Astrocyte (in vitro differentiated cells and primary cell): ENCODE data around the gene ADH1C. TPM values are rescaled to one million over a fixed set of nuclear protein-coding genes. Genes with fewer than 3 reads are reported as not detected.
A peak's percentile ranks its signal among the peaks of the same experiment; 100 is the strongest.

ENCODE experiments used
- DNase-seq: peaks from one replicate; pipeline ENCODE4 v3.0.0-alpha.2; 2010; ENCODE audit warnings: low read depth
- FAIRE-seq: peaks from 2 replicates; lab custom pipeline; 2011; peaks lifted over from hg19 to GRCh38; lab: Jason Lieb, UNC
- H2AFZ ChIP-seq: 2 replicates; pipeline ENCODE4 v1.6.0; 2012; ENCODE audit warnings: low read depth, low read length, inconsistent platforms
- H3K27ac ChIP-seq: 2 replicates; pipeline ENCODE4 v1.5.1; 2011; ENCODE audit warnings: low read depth, low read length, inconsistent platforms
- H3K27me3 ChIP-seq: 2 replicates; pipeline ENCODE4 v1.6.0; 2011; ENCODE audit warnings: low read length, inconsistent platforms; ENCODE audit not compliant: insufficient read depth
- H3K36me3 ChIP-seq: 2 replicates; pipeline ENCODE4 v1.5.1; 2011; ENCODE audit warnings: low read length, inconsistent platforms; ENCODE audit not compliant: insufficient read depth
- H3K4me1 ChIP-seq: 2 replicates; pipeline ENCODE4 v1.5.1; 2011; ENCODE audit warnings: low read length, inconsistent platforms; ENCODE audit not compliant: insufficient read depth
- H3K4me2 ChIP-seq: 2 replicates; pipeline ENCODE4 v1.6.0; 2012; ENCODE audit warnings: low read length, inconsistent platforms
- H3K4me3 ChIP-seq: 2 replicates; pipeline ENCODE4 v1.5.1; 2011; ENCODE audit warnings: low read depth, mild to moderate bottlenecking, low read length, inconsistent platforms; ENCODE audit not compliant: insufficient read depth
- H3K79me2 ChIP-seq: 2 replicates; pipeline ENCODE4 v1.6.0; 2012; ENCODE audit warnings: mild to moderate bottlenecking, low read length, inconsistent platforms; ENCODE audit not compliant: insufficient read depth
- H3K9ac ChIP-seq: 2 replicates; pipeline ENCODE4 v1.6.0; 2012; ENCODE audit warnings: mild to moderate bottlenecking, low read length, inconsistent platforms
- H3K9me3 ChIP-seq: 2 replicates; pipeline ENCODE4 v1.5.1; 2012; ENCODE audit warnings: low read depth, mild to moderate bottlenecking, low read length, inconsistent platforms; ENCODE audit not compliant: insufficient read depth
- H4K20me1 ChIP-seq: 2 replicates; pipeline ENCODE4 v1.6.0; 2012; ENCODE audit warnings: low read length, inconsistent platforms; ENCODE audit not compliant: insufficient read depth
- H3K27ac Mint-ChIP-seq: one replicate; pipeline ENCODE4 v1.8.0; 2021; ENCODE audit warnings: mild to moderate bottlenecking, mixed read lengths; ENCODE audit not compliant: unreplicated experiment
- H3K27me3 Mint-ChIP-seq: one replicate; pipeline ENCODE4 v1.8.0; 2021; ENCODE audit warnings: low read depth, mixed read lengths; ENCODE audit not compliant: unreplicated experiment
- H3K36me3 Mint-ChIP-seq: one replicate; pipeline ENCODE4 v1.8.0; 2021; ENCODE audit warnings: low read depth, mixed read lengths; ENCODE audit not compliant: unreplicated experiment
- H3K4me1 Mint-ChIP-seq: one replicate; pipeline ENCODE4 v1.8.0; 2021; ENCODE audit warnings: low read depth, mixed read lengths; ENCODE audit not compliant: unreplicated experiment
- H3K4me3 Mint-ChIP-seq: one replicate; pipeline ENCODE4 v1.8.0; 2021; ENCODE audit warnings: mild to moderate bottlenecking, moderate library complexity, mixed read lengths; ENCODE audit not compliant: unreplicated experiment
- H3K9me3 Mint-ChIP-seq: one replicate; pipeline ENCODE4 v1.8.0; 2021; ENCODE audit warnings: mild to moderate bottlenecking, mixed read lengths; ENCODE audit not compliant: unreplicated experiment
- EZH2 ChIP-seq: IDR thresholded peaks from 2 replicates; pipeline ENCODE4 v1.6.1; 2012; ENCODE audit warnings: mild to moderate bottlenecking, low read length, inconsistent platforms; ENCODE audit not compliant: insufficient read depth
- total RNA-seq: library from RNA; stranded (reverse); gene quantifications from 2 replicates; pipeline ENCODE4 v1.2.1, GENCODE V29; 2021
- TF ChIP-seq, protein P1 (sequence below): IDR thresholded peaks from 2 replicates; pipeline ENCODE4 v1.5.1; 2011; ENCODE audit warnings: low read depth, mild to moderate bottlenecking, inconsistent platforms, low read length, moderate library complexity; ENCODE audit not compliant: insufficient read depth

Gene ADH1C
- total RNA-seq, 1 donor from 2014 or later = not detected

GRCh38 chr4:99395595-99396364 is 43.2 kb upstream of the ADH1C start:
- TF ChIP-seq, protein P1, sequence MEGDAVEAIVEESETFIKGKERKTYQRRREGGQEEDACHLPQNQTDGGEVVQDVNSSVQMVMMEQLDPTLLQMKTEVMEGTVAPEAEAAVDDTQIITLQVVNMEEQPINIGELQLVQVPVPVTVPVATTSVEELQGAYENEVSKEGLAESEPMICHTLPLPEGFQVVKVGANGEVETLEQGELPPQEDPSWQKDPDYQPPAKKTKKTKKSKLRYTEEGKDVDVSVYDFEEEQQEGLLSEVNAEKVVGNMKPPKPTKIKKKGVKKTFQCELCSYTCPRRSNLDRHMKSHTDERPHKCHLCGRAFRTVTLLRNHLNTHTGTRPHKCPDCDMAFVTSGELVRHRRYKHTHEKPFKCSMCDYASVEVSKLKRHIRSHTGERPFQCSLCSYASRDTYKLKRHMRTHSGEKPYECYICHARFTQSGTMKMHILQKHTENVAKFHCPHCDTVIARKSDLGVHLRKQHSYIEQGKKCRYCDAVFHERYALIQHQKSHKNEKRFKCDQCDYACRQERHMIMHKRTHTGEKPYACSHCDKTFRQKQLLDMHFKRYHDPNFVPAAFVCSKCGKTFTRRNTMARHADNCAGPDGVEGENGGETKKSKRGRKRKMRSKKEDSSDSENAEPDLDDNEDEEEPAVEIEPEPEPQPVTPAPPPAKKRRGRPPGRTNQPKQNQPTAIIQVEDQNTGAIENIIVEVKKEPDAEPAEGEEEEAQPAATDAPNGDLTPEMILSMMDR = no peak
- Mint-ChIP-seq H3K4me3 (peak overlapping the region; percentile 50), H3K36me3 (no peaks in the 10 kb centered on the region), H3K27ac (peak overlapping the region; percentile 43), H3K9me3 (peaks cover 3% of the 10 kb centered on the region), H3K4me1 (peaks cover 9% of the 10 kb centered on the region), H3K27me3 (no peaks in the 10 kb centered on the region)
- Histone ChIP-seq H3K9me3 (peaks cover 3% of the 10 kb centered on the region), H3K36me3 (no peaks in the 10 kb centered on the region), H3K79me2 (no peaks in the 10 kb centered on the region), H4K20me1 (no peaks in the 10 kb centered on the region), H3K27ac (peak overlapping the region; percentile 58), H3K4me1 (peaks cover 10% of the 10 kb centered on the region), H3K27me3 (no peaks in the 10 kb centered on the region), H3K9ac (peak overlapping the region; percentile 29), H2AFZ (peak overlapping the region; percentile 20), H3K4me2 (peak overlapping the region; percentile 75), H3K4me3 (no peak overlapping the region)
- DNase-seq = peak; percentile 87
- peak; percentile 85 for FAIRE-seq

DNA sequence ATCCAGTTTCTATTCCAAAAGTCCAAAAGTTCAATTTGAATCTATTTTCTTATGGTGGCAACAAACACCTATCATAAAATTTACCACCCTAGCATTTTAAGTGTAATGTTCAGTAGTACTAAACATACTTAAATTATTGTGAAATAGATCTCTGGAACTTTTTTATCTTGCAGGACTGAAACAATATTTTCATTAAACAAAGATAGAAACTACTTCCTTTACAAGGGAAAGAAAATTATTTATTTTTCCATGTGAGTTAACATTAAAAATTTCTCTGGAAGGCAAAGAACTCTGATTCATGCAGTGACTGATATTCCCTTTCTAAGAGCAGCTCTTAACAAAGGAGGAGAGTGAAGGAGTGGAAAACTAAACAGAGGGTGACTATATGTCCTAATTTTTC is 42.4 kb upstream of the ADH1C start:
- no peaks in the 10 kb centered on the region for H3K79me2 ChIP-seq
- H3K27me3 ChIP-seq = no peaks in the 10 kb centered on the region
- peak overlapping the region; percentile 29 for H3K9ac ChIP-seq
- peaks cover 9% of the 10 kb centered on the region for H3K4me1 Mint-ChIP-seq
- FAIRE-seq = no peak
- peak overlapping the region; percentile 75 for H3K4me2 ChIP-seq
- no peaks in the 10 kb centered on the region for H3K27me3 Mint-ChIP-seq
- H2AFZ ChIP-seq = no peak overlapping the region
- peak; percentile 56 for DNase-seq
- H4K20me1 ChIP-seq = no peaks in the 10 kb centered on the region
- H3K36me3 Mint-ChIP-seq = no peaks in the 10 kb centered on the region
- peak overlapping the region; percentile 58 for H3K27ac ChIP-seq
- no peak overlapping the region for H3K27ac Mint-ChIP-seq
- no peak for TF ChIP-seq EZH2
- TF ChIP-seq, protein P1 = no peak
- no peaks in the 10 kb centered on the region for H3K36me3 ChIP-seq
- H3K9me3 Mint-ChIP-seq = peaks cover 3% of the 10 kb centered on the region
- peaks cover 10% of the 10 kb centered on the region for H3K4me1 ChIP-seq
- H3K9me3 ChIP-seq = peaks cover 3% of the 10 kb centered on the region
- H3K4me3 ChIP-seq = no peak overlapping the region
- H3K4me3 Mint-ChIP-seq = no peak overlapping the region

DNA sequence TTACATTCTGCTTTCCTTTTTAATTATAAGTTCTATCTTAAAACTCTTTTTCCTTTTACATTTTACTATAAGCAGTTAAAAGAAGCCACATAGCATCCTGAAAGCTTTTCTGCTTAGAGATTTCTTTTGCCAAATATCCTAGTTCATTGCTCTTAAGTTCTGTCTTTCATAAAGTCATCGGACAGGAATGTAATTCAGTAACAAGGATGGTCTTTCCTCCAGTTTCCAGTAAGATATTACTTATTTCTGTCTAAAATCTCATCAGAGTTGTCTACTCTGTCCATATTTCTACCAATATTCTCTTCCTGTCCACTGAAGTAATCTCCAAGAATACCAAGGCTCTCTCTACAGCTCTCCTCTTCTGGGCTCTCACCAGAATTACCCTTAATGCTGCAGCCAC is 37.5 kb upstream of the ADH1C start:
- H3K27ac Mint-ChIP-seq = no peak overlapping the region
- peaks cover 5% of the 10 kb centered on the region for H3K4me1 Mint-ChIP-seq
- Histone ChIP-seq H3K9ac (no peak overlapping the region), H3K4me2 (no peak overlapping the region), H3K9me3 (peaks cover 3% of the 10 kb centered on the region), H3K79me2 (no peaks in the 10 kb centered on the region), H3K4me1 (no peaks in the 10 kb centered on the region), H3K36me3 (no peaks in the 10 kb centered on the region), H2AFZ (no peak overlapping the region), H4K20me1 (no peaks in the 10 kb centered on the region), H3K27ac (no peak overlapping the region), H3K27me3 (no peaks in the 10 kb centered on the region), H3K4me3 (no peak overlapping the region)
- TF ChIP-seq, protein P1 = no peak
- TF ChIP-seq EZH2 = no peak
- no peaks in the 10 kb centered on the region for H3K36me3 Mint-ChIP-seq
- no peak overlapping the region for H3K4me3 Mint-ChIP-seq
- DNase-seq (peak; percentile 31), FAIRE-seq (no peak)
- no peaks in the 10 kb centered on the region for H3K27me3 Mint-ChIP-seq
- no peaks in the 10 kb centered on the region for H3K9me3 Mint-ChIP-seq
